ENCODE measurements around the gene GALNT17.
"Not testable (repeated sequence)": the region's sequence is repeated elsewhere in the genome, so short reads cannot be mapped to it uniquely, and the experiment has no call there.

DNA sequence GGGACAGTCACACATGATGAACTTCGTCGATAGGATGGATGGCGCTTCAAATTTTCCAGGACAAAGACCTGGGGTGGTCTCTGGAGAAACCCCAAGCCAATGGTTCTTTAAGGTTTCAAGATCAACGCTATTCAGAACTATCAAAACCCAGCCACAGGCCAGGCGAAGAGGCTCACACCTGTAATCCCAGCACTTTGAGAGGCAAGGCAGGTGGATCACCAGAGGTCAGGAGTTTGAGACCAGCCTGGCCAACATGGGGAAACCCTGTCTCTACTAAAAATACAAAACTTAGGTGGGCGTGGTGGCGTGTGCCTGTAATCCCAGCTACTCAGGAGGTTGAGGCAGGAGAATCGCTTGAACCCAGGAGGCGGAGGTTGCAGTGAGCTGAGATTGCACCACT is 511.1 kb downstream of the GALNT17 start:
- not testable (repeated sequence) for TF ChIP-seq CTCF, POLR2A, POLR2AphosphoS5 (IDR thresholded peaks at IDR 0.05)

All from upper lobe of left lung (tissue), 4 donors.